Activated CD4-positive, alpha-beta T cell treated with anti-CD3 and anti-CD28 coated beads, Interleukin-2, amount 50 U/mL, for 16 hours (primary cell): Measurements from ENCODE around the gene SDR42E2.
"Not testable (repeated sequence)": the region's sequence is repeated elsewhere in the genome, so short reads cannot be mapped to it uniquely, and the experiment has no call there.

ENCODE experiments used
- DNase-seq: peaks from one replicate; pipeline ENCODE4 v3.0.0-alpha.2; 2020

SDR42E2 gene

DNA sequence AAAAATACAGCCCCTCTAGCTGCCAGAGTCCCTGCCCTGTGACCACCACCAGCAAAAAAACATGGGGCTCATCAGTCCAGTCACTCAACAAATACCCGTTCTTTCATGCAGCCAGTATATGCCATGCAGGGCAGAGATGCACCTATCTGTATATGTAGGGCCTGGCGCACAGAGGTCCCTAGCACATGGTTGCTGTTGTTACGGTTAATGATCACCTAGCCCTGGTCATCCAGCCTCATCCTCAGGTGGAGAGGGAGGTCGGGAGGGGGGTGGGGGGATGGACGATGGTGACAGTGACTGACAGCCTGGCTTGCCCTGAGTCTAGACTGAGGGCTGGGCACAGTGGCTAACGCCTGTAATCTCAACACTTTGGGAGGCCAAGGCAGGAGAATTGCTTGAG lies 1.5 kb downstream of the SDR42E2 start:
- no peak for DNase-seq

- DNase-seq = no peak
Measured at GRCh38 chr16:22164482-22164881, 2.2 kb downstream of the SDR42E2 start.

DNA sequence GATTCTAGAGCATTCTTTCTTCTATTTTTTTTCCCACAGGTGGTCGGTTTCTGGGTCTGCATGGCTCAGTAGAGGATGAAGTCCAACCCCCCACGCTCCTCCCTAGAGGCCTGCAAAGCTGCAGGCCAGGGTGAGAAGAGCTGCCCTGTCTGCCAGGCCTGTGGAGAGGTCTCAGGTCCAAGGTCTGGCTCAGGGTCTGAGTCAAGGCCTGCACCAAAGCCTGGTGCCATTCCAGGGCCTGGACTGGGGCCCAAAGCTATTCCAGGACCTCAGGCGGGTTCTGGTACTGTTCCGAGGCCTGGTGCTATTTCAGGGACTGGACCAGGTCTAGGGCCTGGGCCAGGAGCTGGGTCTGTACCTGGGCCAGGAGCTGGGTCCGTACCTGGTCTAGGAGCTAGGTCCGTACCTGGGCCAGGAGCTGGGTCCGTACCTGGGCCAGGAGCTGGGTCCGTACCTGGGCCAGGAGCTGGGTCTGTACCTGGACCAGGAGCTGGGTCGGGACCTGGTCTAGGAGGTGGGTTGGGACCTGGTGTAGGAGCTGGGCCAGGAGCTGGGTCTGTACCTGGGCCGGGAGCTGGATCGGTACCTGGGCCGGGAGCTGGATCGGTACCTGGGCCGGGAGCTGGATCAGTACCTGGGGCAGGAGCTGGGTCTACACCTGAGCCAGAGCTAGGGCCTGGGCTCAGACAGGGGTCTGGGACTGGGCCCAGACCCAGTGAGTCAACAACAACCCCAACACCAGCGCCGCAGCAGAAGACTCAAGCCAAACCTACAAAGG lies 3.4 kb downstream of the SDR42E2 start:
- DNase-seq = no peak

DNA sequence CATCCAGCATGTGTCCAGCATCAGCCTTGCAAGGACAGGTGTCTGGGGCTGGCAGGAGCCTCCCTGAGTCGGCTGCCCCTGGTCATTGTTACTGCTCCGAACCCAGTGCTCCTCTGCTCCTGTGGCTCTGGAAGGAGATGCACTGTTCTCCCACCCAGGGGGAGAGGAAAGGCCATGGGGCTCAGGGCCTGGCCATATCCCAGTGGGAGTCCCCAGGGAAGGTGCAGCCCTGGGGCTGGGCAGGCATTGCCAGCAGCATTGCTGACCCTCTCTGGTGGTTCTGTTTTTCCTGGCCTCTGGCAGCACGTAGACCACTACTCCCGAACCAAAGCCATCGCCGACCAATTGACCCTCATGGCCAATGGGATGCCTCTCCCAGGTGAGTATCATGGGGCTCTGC lies 9.6 kb downstream of the SDR42E2 start:
- no peak for DNase-seq

DNA sequence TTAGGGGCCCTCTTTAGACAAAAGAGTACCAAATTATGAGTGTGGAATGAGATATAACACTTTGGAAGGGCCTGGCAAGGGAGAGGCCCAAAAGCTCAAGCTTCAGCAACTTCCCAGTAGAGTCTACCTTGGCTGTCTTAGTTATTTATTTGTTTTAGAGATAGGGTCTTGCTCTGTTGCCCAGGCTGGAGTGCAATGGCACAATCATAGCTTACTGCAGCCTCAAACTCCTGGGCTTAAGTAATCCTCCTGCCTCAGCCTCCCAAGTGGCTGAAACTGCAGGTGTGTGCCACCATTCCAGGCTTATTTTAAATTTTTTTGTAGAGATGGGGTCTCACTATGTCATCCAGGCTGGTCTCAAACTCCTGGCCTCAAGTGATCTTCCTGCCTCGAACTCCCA lies 10.3 kb downstream of the SDR42E2 start:
- not testable (repeated sequence) for DNase-seq

- no peak for DNase-seq
Measured at GRCh38 chr16:22174642-22175041, 12.3 kb downstream of the SDR42E2 start.

DNA sequence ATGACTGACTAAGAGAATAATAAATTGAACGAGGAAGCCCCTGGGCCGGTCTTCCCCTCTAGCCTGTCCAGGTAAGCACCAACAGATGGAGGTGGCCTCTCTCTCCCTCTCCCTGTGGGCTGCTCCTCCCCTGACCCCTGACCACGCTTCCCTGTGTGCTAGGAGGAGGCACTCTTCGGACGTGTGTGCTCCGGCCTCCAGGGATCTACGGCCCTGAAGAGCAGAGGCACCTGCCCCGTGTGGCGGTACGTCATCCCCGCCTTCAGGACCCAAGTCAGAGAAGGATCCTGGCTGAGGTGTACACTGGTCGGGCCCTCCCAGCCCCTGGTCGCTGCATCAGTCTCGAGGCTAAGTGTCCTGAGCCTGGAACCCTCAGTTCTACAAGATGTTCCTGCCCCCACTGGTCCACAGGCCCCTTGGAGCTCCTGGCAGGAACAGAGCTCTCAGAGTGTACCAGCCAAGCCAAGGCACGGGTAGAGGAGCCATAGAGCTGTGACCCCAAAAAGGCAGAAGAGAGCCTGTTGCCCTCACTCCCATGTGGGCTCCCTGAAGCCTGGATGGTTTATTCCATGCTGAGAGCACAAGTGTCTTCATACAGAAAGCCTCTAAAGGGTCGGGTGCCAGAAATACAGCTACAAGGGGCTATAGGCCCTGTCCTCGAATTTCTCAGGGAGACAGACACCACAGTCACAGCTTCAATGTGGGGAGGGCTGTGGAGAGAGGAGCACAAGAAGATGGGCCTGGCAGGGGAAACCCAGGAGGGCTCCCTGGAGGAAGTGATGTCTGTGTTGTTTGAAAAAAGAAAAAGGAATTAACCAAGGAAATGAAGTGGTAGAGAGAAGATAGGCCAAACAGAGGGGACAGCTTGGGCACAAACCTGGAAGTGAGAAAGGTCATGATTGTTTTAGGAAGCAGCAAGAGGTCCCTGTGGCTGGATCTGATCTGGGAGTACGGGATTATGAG lies 15.9 kb downstream of the SDR42E2 start:
- DNase-seq = no peak

DNA sequence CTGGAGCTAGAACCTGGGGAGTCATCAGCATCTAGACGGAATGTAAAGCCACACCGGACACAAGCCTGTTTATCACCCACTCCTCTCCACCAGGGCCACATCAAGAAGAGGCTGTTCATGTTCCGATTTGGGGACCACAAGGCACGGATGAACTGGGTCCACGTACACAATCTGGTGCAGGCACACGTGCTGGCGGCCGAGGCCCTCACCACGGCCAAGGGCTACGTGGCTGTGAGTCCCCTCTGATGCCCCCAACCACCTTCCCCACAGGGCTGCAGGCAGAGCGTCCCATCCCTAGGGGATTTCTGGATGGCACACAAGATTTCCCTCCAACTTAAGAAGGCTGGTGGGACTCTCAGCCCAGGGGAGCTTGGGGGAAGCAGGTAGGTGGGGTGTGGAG lies 19.1 kb downstream of the SDR42E2 start:
- no peak for DNase-seq

DNA sequence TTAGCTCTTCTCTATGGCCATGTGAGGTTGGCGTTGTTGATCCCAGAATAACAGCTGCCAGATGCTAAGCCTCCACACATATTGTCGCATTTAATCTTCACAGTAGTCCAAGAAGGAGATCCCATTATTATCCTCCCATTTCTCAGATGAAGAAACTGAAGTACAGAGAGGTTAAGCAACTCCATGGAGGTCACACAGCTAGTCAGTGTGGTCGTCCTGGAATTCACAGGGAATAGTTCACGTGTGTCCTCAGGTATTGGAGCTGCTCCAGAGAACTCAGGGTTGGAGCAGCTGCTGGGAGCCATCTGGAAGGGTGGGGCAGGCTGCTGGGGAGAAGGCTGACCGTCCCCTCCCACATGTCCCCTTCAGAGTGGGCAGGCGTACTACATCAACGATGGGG lies 19.5 kb downstream of the SDR42E2 start:
- DNase-seq = no peak

GRCh38 chr16:22183335-22183734 lies 21.0 kb downstream of the SDR42E2 start:
- DNase-seq = no peak

- DNase-seq = no peak
Measured at GRCh38 chr16:22183901-22184614, 21.8 kb downstream of the SDR42E2 start.

GRCh38 chr16:22184615-22184968 lies 22.3 kb downstream of the SDR42E2 start:
- no peak for DNase-seq

DNA sequence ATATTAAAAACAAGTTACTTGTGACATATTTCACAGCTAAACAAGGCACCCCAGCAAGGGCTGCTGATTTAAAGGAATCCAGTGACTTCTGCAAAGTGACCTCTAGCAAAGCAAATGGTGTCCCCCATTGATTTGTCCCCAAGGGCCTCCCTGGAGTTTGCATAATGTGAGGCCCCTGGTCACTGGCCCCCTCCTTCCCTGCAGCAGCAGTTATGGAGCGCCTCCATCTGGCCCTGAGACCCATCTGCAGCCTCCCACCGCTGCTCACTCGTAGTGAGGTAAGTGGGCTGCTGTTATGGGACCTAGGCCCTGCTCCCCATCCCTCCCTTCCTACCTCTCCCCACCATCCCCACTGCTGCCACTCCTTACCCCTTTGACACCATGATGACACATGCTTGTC lies 24.2 kb downstream of the SDR42E2 start:
- DNase-seq = no peak

GRCh38 chr16:22188267-22188594 lies 25.9 kb downstream of the SDR42E2 start:
- DNase-seq = no peak

- peak; percentile 77 for DNase-seq
Measured at GRCh38 chr16:22188595-22189442, 26.5 kb downstream of the SDR42E2 start.

- peak; percentile 34 for DNase-seq
Measured at GRCh38 chr16:22189473-22190080, 27.3 kb downstream of the SDR42E2 start.

DNA sequence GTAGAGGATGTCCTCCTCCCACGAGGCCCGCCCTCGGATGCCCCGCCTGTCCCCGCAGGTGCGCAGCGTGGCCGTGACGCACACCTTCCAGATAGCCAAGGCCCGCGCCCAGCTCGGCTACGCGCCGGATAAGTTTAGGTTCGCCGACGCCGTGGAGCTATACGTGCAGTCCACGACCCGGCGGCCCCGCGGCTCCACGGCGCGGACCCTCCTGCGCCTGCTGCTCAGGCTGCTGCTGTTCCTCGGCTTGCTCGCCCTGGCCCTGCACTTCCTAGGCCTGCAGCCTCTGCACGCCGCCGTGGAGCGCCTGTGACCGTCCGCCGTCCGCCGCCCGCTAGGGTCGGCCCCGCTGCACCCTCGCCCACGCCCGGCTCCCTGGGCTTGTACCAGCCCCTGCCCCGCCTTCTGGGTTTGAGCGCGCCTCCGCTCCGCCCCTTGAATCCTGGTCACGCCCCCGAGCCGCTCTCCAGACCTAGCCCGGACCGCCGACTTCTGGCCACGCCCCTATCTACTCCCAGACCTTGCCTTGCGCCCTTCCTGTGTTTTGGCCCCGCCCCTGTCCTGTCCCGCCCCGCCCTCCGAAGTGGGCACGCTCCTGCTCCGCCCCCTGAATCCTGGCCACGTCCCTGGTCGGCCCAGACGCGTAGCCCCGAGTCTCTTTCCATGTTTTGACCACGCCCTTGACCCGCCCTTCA lies 27.9 kb downstream of the SDR42E2 start:
- peak; percentile 77 for DNase-seq

- DNase-seq = peak; percentile 100
Measured at GRCh38 chr16:22190776-22191531, 28.6 kb downstream of the SDR42E2 start.

DNA sequence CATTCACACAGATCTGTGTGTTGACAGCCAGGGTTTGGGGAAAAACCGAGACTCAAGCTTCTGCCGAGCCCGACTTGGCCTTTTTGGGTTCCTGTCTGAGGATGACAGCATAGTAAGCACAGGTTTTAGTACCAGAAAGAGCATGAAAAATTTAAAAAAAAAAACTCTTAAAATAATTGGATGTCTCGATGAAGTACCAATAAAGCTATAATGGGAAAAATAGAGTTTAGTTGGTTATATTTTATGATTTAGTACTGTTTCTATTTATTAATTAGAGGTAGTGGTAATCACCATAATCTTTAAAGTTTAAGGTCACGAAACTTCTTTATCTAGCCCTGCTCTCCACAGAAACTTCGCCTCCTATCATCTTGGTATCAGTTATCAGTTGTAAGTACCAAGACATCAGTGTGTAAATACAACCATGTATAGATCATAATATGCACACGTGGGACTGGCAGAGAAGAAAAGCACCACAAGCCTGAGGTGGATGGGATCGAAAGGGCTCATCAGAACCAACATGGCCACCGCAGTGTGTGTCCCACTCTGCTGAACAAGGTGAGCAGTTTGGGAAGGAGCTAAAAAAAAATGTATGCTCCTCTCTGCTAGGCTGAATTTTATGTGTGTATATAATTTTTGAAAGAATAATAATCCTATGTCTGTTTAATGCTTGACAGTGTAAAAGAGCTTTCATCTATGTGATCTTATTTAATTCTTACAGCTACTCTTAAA lies 29.4 kb downstream of the SDR42E2 start:
- peak; percentile 39 for DNase-seq
